SK-N-SH (cell line): ENCODE results near the gene C1QTNF2. TPM values are rescaled to one million over a fixed set of nuclear protein-coding genes. Genes with fewer than 3 reads are reported as not detected.

Experiments
- CTCF ChIA-PET: fragments of 300-600, 350-600 bp; formaldehyde crosslinking; extraction: SDS; loops from one replicate; lab custom pipeline; 2021; lab: Yijun Ruan, JAX
- POLR2A ChIA-PET: fragments of 350-600 bp; sonication (Branson Sonifier 250); formaldehyde crosslinking; extraction: SDS; loops from one replicate; lab custom pipeline; 2020; ENCODE audit warnings: antibody characterized with exemption, inconsistent platforms; lab: Yijun Ruan, JAX
- DNase-seq: peaks from one replicate; pipeline ENCODE4 v3.0.0; 2012
- H2AFZ ChIP-seq: fragments of 200-600 bp; sonication (generic); 2 replicates; pipeline ENCODE4 v1.8.1; 2016; ENCODE audit warnings: antibody characterized with exemption, mild to moderate bottlenecking, low read depth
- H3F3A ChIP-seq: fragments of 200-600 bp; sonication (generic); replicated peaks from 2 replicates; pipeline ENCODE3; 2016; ENCODE audit warnings: antibody characterized with exemption, mild to moderate bottlenecking; ENCODE audit not compliant: insufficient read depth
- H3K27ac ChIP-seq, 2 experiments: fragments of 200-500 bp in 1 of 2; fragments of 200-600 bp in 1 of 2; sonication (Bioruptor generic) in 1 of 2; sonication (generic), shearing (Covaris generic) in 1 of 2; 2 replicates each; pipeline versions ENCODE4 v1.5.1 to v1.6.1; 2014 to 2016; ENCODE audit warnings: low read depth in 2 of 2, inconsistent platforms in 1 of 2, low read length in 1 of 2, mild to moderate bottlenecking in 1 of 2, mixed read lengths in 1 of 2
- H3K27me3 ChIP-seq: fragments of 200-600 bp; sonication (generic), shearing (Covaris generic); 2 replicates; pipeline ENCODE4 v1.6.1; 2016; ENCODE audit warnings: mixed run types; ENCODE audit not compliant: insufficient read depth
- H3K36me3 ChIP-seq, 2 experiments: fragments of 200-500 bp in 1 of 2; fragments of 200-600 bp in 1 of 2; sonication (Bioruptor generic) in 1 of 2; sonication (generic) in 1 of 2; replicated peaks in 1 of 2; 2 replicates each; pipeline versions ENCODE3 to v1.5.1; 2014 to 2016; ENCODE audit warnings: low read length in 1 of 2, mild to moderate bottlenecking in 1 of 2; ENCODE audit not compliant: insufficient read depth in 2 of 2, control insufficient read depth in 1 of 2
- H3K4me1 ChIP-seq, 2 experiments: fragments of 200-500 bp in 1 of 2; fragments of 200-600 bp in 1 of 2; sonication (Bioruptor generic) in 1 of 2; sonication (generic), shearing (Covaris generic) in 1 of 2; 2 replicates each; pipeline versions ENCODE4 v1.5.1 to v1.6.1; 2014 to 2016; ENCODE audit warnings: low read depth in 1 of 2, low read length in 1 of 2, mixed run types in 1 of 2; ENCODE audit not compliant: insufficient read depth in 2 of 2, control insufficient read depth in 1 of 2
- H3K4me2 ChIP-seq: fragments of 200-600 bp; sonication (generic), shearing (Covaris generic); 2 replicates; pipeline ENCODE4 v1.6.1; 2017; ENCODE audit warnings: mixed run types
- H3K4me3 ChIP-seq, 2 experiments: fragments of 200-500 bp in 1 of 2; fragments of 200-600 bp in 1 of 2; sonication (Bioruptor generic) in 1 of 2; sonication (generic), shearing (Covaris generic) in 1 of 2; 2 replicates each; pipeline versions ENCODE4 v1.5.1 to v1.8.1; 2014 to 2016; ENCODE audit warnings: low read depth in 2 of 2, inconsistent platforms in 1 of 2, low read length in 1 of 2, mild to moderate bottlenecking in 1 of 2, mixed read lengths in 1 of 2, moderate library complexity in 1 of 2
- H3K79me2 ChIP-seq: fragments of 200-600 bp; sonication (generic); 2 replicates; pipeline ENCODE4 v1.8.1; 2017; ENCODE audit warnings: mild to moderate bottlenecking; ENCODE audit not compliant: insufficient read depth
- H3K9ac ChIP-seq: fragments of 200-600 bp; sonication (generic); 2 replicates; pipeline ENCODE4 v1.6.1; 2017; ENCODE audit warnings: mixed run types
- H3K9me2 ChIP-seq: fragments of 200-600 bp; sonication (generic); 2 replicates; pipeline ENCODE4 v1.6.1; 2017; ENCODE audit warnings: mixed run types
- H3K9me3 ChIP-seq: fragments of 200-600 bp; sonication (generic); 2 replicates; pipeline ENCODE4 v1.6.1; 2017; ENCODE audit warnings: mixed run types, mild to moderate bottlenecking, moderate library complexity
- H4K20me1 ChIP-seq: fragments of 200-600 bp; sonication (generic); 2 replicates; pipeline ENCODE4 v1.6.1; 2017; ENCODE audit warnings: mild to moderate bottlenecking, mixed run types; ENCODE audit not compliant: insufficient read depth
- CHD2 ChIP-seq: fragments of 150-350 bp; IDR thresholded peaks from 2 replicates; pipeline ENCODE4 v1.6.1; 2018; ENCODE audit warnings: low read length; ENCODE audit not compliant: partially characterized antibody
- ELF1 ChIP-seq: IDR thresholded peaks from 2 replicates; pipeline ENCODE4 v1.4.0; 2012
- EP300 ChIP-seq, 2 experiments: IDR thresholded peaks; 2 replicates each; pipeline versions ENCODE4 v1.4.0 to v1.6.1; 2012; ENCODE audit warnings: borderline replicate concordance in 1 of 2, low read depth in 1 of 2, low read length in 1 of 2
- EZH2phosphoT487 ChIP-seq: fragments of 200-600 bp; sonication (generic); IDR thresholded peaks from 2 replicates; pipeline ENCODE4 v1.6.1; 2017; ENCODE audit warnings: low read depth, mixed run types, mild to moderate bottlenecking, antibody characterized with exemption, moderate library complexity, borderline replicate concordance
- FOXJ3 ChIP-seq: sonication (generic); formaldehyde crosslinking; IDR thresholded peaks from 2 replicates; pipeline ENCODE4 v1.5.1; 2020; ENCODE audit warnings: mild to moderate bottlenecking, missing genetic modification reagents
- GATA2 ChIP-seq: sonication (generic); formaldehyde crosslinking; IDR thresholded peaks from 2 replicates; pipeline ENCODE4 v1.5.0; 2020; ENCODE audit warnings: mild to moderate bottlenecking, missing genetic modification reagents
- IRF3 ChIP-seq: fragments of 150-350 bp; IDR thresholded peaks from 2 replicates; pipeline ENCODE4 v1.6.1; 2016; ENCODE audit warnings: mild to moderate bottlenecking, low read depth, low read length
- JUND ChIP-seq: IDR thresholded peaks from 2 replicates; pipeline ENCODE4 v1.4.0; 2012
- MAX ChIP-seq: IDR thresholded peaks from 2 replicates; pipeline ENCODE4 v1.4.0; 2012; ENCODE audit warnings: low read depth
- NFIC ChIP-seq: IDR thresholded peaks from 2 replicates; pipeline ENCODE4 v1.4.0; 2012; ENCODE audit warnings: borderline replicate concordance
- NRF1 ChIP-seq: IDR thresholded peaks from 2 replicates; pipeline ENCODE4 v1.6.1; 2012; ENCODE audit warnings: low read depth, mild to moderate bottlenecking, low read length
- PBX3 ChIP-seq: IDR thresholded peaks from 2 replicates; pipeline ENCODE4; 2012
- RCOR1 ChIP-seq: fragments of 150-350 bp; IDR thresholded peaks from 2 replicates; pipeline ENCODE4 v1.6.1; 2017; ENCODE audit warnings: antibody characterized with exemption, low read length
- RFX5 ChIP-seq: IDR thresholded peaks from 2 replicates; pipeline ENCODE4 v1.6.1; 2012; ENCODE audit warnings: mild to moderate bottlenecking, improper control_type of control experiment, low read length
- RXRA ChIP-seq: IDR thresholded peaks from 2 replicates; pipeline ENCODE4 v1.4.0; 2012; ENCODE audit warnings: low read depth, mild to moderate bottlenecking, borderline replicate concordance
- SMC3 ChIP-seq: IDR thresholded peaks from 2 replicates; pipeline ENCODE4 v1.6.1; 2012; ENCODE audit warnings: low read depth, low read length, improper control_type of control experiment
- TEAD4 ChIP-seq: IDR thresholded peaks from 2 replicates; pipeline ENCODE4 v1.4.0; 2012; ENCODE audit warnings: mild to moderate bottlenecking, borderline replicate concordance; ENCODE audit not compliant: insufficient read depth
- YY1 ChIP-seq: IDR thresholded peaks from 2 replicates; pipeline ENCODE4 v1.4.0; 2012; ENCODE audit warnings: low read depth, mild to moderate bottlenecking
- ZBTB33 ChIP-seq: IDR thresholded peaks from 2 replicates; pipeline ENCODE4 v1.4.0; 2012; ENCODE audit warnings: low read depth, borderline replicate concordance
- WGBS: methylation state at CpG from one replicate; pipeline ENCODE4 v1.1.6; 2017; ENCODE audit warnings: low lambda C conversion rate; 5-methylcytosine and 5-hydroxymethylcytosine counted together
- polyA plus RNA-seq, 3 experiments: library from polyadenylated mRNA; depleted of rRNA; stranded (reverse); fragments of >200 nt; gene quantifications; 2 replicates each; pipeline ENCODE4 v1.2.3, GENCODE V29; 2012

Gene C1QTNF2
- polyA plus RNA-seq, 1 of the 3 experiments (the other 2 are of a cell fraction) = 0.67 TPM

- Histone ChIP-seq H3K27ac (no peak overlapping the region), H3K4me3 (no peak overlapping the region), H3K9me2 (no peaks in the 10 kb centered on the region), H3K27me3 (no peaks in the 10 kb centered on the region), H3K9me3 (no peaks in the 10 kb centered on the region), H3F3A (no peaks in the 10 kb centered on the region), H3K79me2 (no peaks in the 10 kb centered on the region), H3K9ac (no peak overlapping the region), H3K4me2 (no peak overlapping the region), H2AFZ (no peak overlapping the region)
- POLR2A ChIA-PET = no interaction called here
- DNase-seq = no peak
- WGBS = 63% methylated on average over 6 of the region's 6 CpGs
- no peak for TF ChIP-seq PBX3
- TF ChIP-seq YY1 = no peak
- TF ChIP-seq MAX = no peak
- no peak for TF ChIP-seq CHD2
- no peak for TF ChIP-seq ELF1
- TF ChIP-seq NFIC = no peak
- no peak for TF ChIP-seq RXRA
- no peak for TF ChIP-seq IRF3
- TF ChIP-seq FOXJ3 (CRISPR knock-in tag) = no peak
- no peak for TF ChIP-seq JUND
- no peak for TF ChIP-seq EZH2phosphoT487
- TF ChIP-seq RFX5 = no peak
- no peak for TF ChIP-seq SMC3
- TF ChIP-seq GATA2 = no peak
- no peak for TF ChIP-seq NRF1
- TF ChIP-seq TEAD4 = no peak
- TF ChIP-seq RCOR1 = no peak
- TF ChIP-seq EP300 (IDR thresholded peaks at IDR 0.05; ENCODE audit: borderline replicate concordance in 1 of 2, low read depth in 1 of 2, low read length in 1 of 2) = no peak
- TF ChIP-seq ZBTB33 = no peak
- TF ChIP-seq, all 33 proteins: peak for 0
- CTCF ChIA-PET = interaction anchor here (0.9 to 7.2 kb wide), 6 partner anchors 10 to 325 kb away, joined by 3 to 90 read pairs (median 6); no protein-coding TSS in a partner anchor
- H3K4me1 ChIP-seq = peaks cover 0 to 5% of the 10 kb centered on the region in 2 experiments; a peak in 2 of 4 replicates
- H3K36me3 ChIP-seq = no peaks in the 10 kb centered on the region
- no peaks in the 10 kb centered on the region for H4K20me1 ChIP-seq
Observed at GRCh38 chr5:160347448-160347847, 23.0 kb downstream of the C1QTNF2 start.
